Measurements from ENCODE around the gene GRHL1.

GRHL1 gene

DNA sequence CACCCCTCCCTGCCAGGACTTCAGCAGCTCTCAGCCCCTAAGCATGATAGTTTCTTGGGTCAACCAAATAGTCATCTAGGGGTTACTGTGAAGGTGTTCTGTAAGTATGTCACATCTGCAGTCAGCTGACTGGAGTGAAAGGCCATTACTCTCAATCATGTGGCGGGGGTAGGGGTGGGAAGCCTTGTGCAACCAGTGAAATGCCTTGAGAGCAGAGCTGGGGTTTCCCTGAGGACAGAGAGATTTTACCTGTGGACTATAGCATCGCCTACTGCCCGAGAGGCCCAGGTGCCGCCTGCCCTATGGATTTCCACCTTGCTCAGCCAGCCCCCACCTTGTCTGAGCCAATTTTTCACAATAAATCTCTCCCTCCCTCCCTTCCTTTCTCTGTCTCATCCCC is 71.0 kb downstream of the GRHL1 start:
- Histone ChIP-seq H3K27ac (ENCODE audit: low read depth, low read length) (no peak overlapping the region), H3F3A (ENCODE audit: control insufficient read depth, insufficient read depth) (no peaks in the 10 kb centered on the region), H3K27me3 (ENCODE audit: control insufficient read depth, low read length) (no peaks in the 10 kb centered on the region), H3K4me3 (ENCODE audit: low read length) (no peak overlapping the region), H3K9me2 (replicated peaks; ENCODE audit: control insufficient read depth, low read length) (no peaks in the 10 kb centered on the region), H3K4me1 (ENCODE audit: control insufficient read depth, low read length) (no peaks in the 10 kb centered on the region), H3K36me3 (ENCODE audit: control insufficient read depth, low read length) (no peaks in the 10 kb centered on the region), H4K20me1 (ENCODE audit: control insufficient read depth, insufficient read depth, low read depth, low read length) (no peaks in the 10 kb centered on the region), H3K9me3 (ENCODE audit: control insufficient read depth, insufficient read depth, low read length) (no peaks in the 10 kb centered on the region), H3K79me2 (ENCODE audit: control insufficient read depth, low read length) (no peaks in the 10 kb centered on the region), H3K4me2 (ENCODE audit: low read length) (no peak overlapping the region)
- TF ChIP-seq, protein P1, sequence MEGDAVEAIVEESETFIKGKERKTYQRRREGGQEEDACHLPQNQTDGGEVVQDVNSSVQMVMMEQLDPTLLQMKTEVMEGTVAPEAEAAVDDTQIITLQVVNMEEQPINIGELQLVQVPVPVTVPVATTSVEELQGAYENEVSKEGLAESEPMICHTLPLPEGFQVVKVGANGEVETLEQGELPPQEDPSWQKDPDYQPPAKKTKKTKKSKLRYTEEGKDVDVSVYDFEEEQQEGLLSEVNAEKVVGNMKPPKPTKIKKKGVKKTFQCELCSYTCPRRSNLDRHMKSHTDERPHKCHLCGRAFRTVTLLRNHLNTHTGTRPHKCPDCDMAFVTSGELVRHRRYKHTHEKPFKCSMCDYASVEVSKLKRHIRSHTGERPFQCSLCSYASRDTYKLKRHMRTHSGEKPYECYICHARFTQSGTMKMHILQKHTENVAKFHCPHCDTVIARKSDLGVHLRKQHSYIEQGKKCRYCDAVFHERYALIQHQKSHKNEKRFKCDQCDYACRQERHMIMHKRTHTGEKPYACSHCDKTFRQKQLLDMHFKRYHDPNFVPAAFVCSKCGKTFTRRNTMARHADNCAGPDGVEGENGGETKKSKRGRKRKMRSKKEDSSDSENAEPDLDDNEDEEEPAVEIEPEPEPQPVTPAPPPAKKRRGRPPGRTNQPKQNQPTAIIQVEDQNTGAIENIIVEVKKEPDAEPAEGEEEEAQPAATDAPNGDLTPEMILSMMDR (IDR thresholded peaks at IDR 0.05; ENCODE audit: low read depth, low read length, poor library complexity, severe bottlenecking), result no peak
- no peak for TF ChIP-seq EZH2phosphoT487 (IDR thresholded peaks at IDR 0.05; ENCODE audit: borderline replicate concordance, low read length)

DNA sequence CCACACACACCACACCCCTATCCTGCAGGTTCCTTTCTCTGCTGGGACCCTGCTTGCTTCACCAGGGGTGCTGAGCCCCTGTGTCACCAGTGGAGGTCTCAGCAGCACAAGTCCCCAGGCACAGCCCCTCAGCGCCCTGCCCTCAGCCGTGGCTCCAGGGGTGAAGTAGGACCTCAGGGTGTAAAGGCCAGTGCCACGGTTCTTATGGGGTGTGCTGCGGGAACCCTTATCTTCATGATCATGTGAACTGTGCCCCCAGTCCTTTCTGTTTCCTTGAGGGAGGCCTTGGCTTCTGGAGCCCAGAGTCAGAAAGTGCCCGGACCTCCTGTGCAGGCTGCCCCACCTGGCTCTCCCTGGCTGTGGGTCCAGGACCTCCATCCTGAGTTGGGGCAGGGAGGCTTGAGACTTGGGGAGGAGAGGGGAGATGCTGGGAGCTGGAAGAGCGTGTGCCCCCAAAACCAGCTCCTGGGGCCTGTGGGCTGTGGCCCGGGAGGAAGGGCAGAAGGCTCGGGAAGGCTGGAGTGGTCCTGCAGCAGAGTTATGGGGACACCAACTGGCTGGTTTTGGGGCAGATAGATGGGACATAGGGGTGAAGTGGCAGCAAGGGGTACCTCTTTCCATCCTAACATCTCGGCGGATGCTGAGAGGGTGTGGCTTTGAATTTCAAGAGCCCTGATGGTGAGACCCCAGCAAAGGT is 71.6 kb downstream of the GRHL1 start:
- Histone ChIP-seq H3K36me3 (ENCODE audit: control insufficient read depth, low read length) (no peaks in the 10 kb centered on the region), H3K4me1 (ENCODE audit: control insufficient read depth, low read length) (no peaks in the 10 kb centered on the region), H3K4me3 (ENCODE audit: low read length) (no peak overlapping the region), H4K20me1 (ENCODE audit: control insufficient read depth, insufficient read depth, low read depth, low read length) (no peaks in the 10 kb centered on the region), H3K9me2 (replicated peaks; ENCODE audit: control insufficient read depth, low read length) (no peaks in the 10 kb centered on the region), H3K79me2 (ENCODE audit: control insufficient read depth, low read length) (no peaks in the 10 kb centered on the region), H3K4me2 (ENCODE audit: low read length) (no peak overlapping the region), H3K9me3 (ENCODE audit: control insufficient read depth, insufficient read depth, low read length) (no peaks in the 10 kb centered on the region), H3K27ac (ENCODE audit: low read depth, low read length) (no peak overlapping the region), H3F3A (ENCODE audit: control insufficient read depth, insufficient read depth) (no peaks in the 10 kb centered on the region), H3K27me3 (ENCODE audit: control insufficient read depth, low read length) (no peaks in the 10 kb centered on the region)
- TF ChIP-seq, protein P1 (IDR thresholded peaks at IDR 0.05; ENCODE audit: low read depth, low read length, poor library complexity, severe bottlenecking), result no peak
- TF ChIP-seq EZH2phosphoT487 (IDR thresholded peaks at IDR 0.05; ENCODE audit: borderline replicate concordance, low read length), result no peak

DNA sequence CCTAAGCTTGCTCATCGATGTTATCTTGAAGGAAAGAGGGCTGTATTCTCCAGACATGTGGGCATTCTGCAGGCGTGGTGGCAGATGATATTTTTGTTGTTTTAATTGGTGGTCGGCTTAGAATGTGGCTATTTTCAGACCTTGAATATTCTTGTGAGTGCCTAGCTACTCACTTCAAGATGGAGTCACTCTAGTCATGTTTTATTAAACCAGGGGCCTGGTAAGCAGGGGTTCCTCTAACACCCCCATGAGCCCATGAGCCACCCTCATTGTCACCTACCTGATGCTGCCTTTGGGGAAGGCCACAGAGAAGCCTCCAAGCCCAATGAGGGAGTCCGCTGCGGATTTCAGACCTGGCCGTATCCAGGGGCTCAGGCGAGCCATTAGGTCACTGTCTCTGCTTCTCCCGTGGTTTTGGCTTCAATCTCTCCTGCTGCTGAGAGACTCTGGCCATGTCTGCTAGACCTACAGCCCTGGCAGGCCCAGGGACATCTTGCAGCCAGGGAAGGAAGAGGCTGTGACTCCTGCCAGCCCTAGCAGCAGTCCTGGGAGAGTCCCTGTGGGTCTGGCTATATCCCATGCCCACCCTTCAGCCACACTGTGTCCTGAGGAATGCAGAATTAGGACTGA is 75.6 kb downstream of the GRHL1 start:
- Histone ChIP-seq H3K4me2 (ENCODE audit: low read length) (no peak overlapping the region), H3K36me3 (ENCODE audit: control insufficient read depth, low read length) (no peaks in the 10 kb centered on the region), H3K27ac (ENCODE audit: low read depth, low read length) (no peak overlapping the region), H3F3A (ENCODE audit: control insufficient read depth, insufficient read depth) (no peaks in the 10 kb centered on the region), H3K27me3 (ENCODE audit: control insufficient read depth, low read length) (peaks cover 11% of the 10 kb centered on the region; the same call in 1 of the 2 replicates), H3K4me3 (ENCODE audit: low read length) (no peak overlapping the region), H3K4me1 (ENCODE audit: control insufficient read depth, low read length) (no peaks in the 10 kb centered on the region), H3K79me2 (ENCODE audit: control insufficient read depth, low read length) (no peaks in the 10 kb centered on the region), H3K9me3 (ENCODE audit: control insufficient read depth, insufficient read depth, low read length) (no peaks in the 10 kb centered on the region), H3K9me2 (replicated peaks; ENCODE audit: control insufficient read depth, low read length) (no peaks in the 10 kb centered on the region), H4K20me1 (ENCODE audit: control insufficient read depth, insufficient read depth, low read depth, low read length) (no peaks in the 10 kb centered on the region)
- TF ChIP-seq, protein P1 (IDR thresholded peaks at IDR 0.05; ENCODE audit: low read depth, low read length, poor library complexity, severe bottlenecking), result no peak
